ENCODE data around the gene COL2A1. TPM values are rescaled to one million over a fixed set of nuclear protein-coding genes. Genes with fewer than 3 reads are reported as not detected.

COL2A1 gene
- total and polyA plus RNA-seq, 9 of the 15 experiments (the other 6 are each of a cell fraction or from before 2014, with no cell fraction given) = 0.46 TPM; not detected in 8

- TF ChIP-seq GABPB1 (CRISPR knock-in tag; IDR thresholded peaks at IDR 0.05) = no peak
- TF ChIP-seq ETV1 (tag; conservative IDR thresholded peaks at IDR 0.05; ENCODE audit: low read depth) = no peak
Measured at GRCh38 chr12:47985596-47986290, 18.5 kb downstream of the COL2A1 start (continued).

- peaks cover 41 to 94% of the 10 kb centered on the region in 2 experiments; a peak in 4 of 5 replicates for H3K27me3 ChIP-seq (ENCODE audit: control insufficient read depth in 2 of 2, insufficient read depth in 2 of 2, low read length in 2 of 2)
- 1% methylated on average over 8 of the region's 8 CpGs for WGBS (ENCODE audit: insufficient coverage, low coverage, missing lambda C conversion rate)
- H3K4me1 ChIP-seq (replicated peaks in 1 of 2; ENCODE audit: control insufficient read depth in 2 of 2, insufficient read depth in 2 of 2, low read length in 2 of 2) = peaks cover 0 to 16% of the 10 kb centered on the region in 2 experiments; a peak in 2 of 5 replicates
- in situ Hi-C loops (cut with MboI) = no loop called here
- peaks cover 6% of the 10 kb centered on the region; the same call in 1 of the 2 replicates for H4K20me1 ChIP-seq (replicated peaks; ENCODE audit: control insufficient read depth, insufficient read depth, low read length)
- H3K9ac ChIP-seq (ENCODE audit: insufficient read depth in 1 of 2, low read depth in 2 of 2, low read length in 2 of 2) = no peak overlapping the region
- H3K79me2 ChIP-seq (ENCODE audit: control insufficient read depth, insufficient read depth, low read length) = no peaks in the 10 kb centered on the region
- no peaks in the 10 kb centered on the region for H3K36me3 ChIP-seq (ENCODE audit: control insufficient read depth, insufficient read depth, low read length)
- ATAC-seq (no peak), DNase-seq (ENCODE audit: extremely low read depth in 1 of 4, low spot score in 3 of 4) (no peak), FAIRE-seq (no peak)
- no peak overlapping the region for H3K4me2 ChIP-seq (ENCODE audit: insufficient read depth, low read length)
- intact Hi-C loops (cut with micrococcal nuclease) = no loop called here
- ChIA-PET POLR2A (no interaction called here), CTCF (ENCODE audit: low intra/inter-chr PET ratio) (no interaction called here)
- H3K9me3 ChIP-seq (replicated peaks; ENCODE audit: control insufficient read depth, insufficient read depth, low read depth, low read length) = no peaks in the 10 kb centered on the region
- H3K9me1 ChIP-seq (ENCODE audit: control insufficient read depth, insufficient read depth, low read length) = peaks cover 3% of the 10 kb centered on the region
- no peak overlapping the region for H3K4me3 ChIP-seq
- H3K27ac ChIP-seq (ENCODE audit: extremely low read depth, low read depth, low read length) = no peak overlapping the region
- no TSS peak for BruUV-seq (replicated peaks)
- no peak overlapping the region for H2AFZ ChIP-seq (ENCODE audit: low read depth, low read length)
- no peak for TF ChIP-seq CEBPZ (IDR thresholded peaks at IDR 0.05; ENCODE audit: borderline replicate concordance, low read depth, low read length)
- no peak for TF ChIP-seq NFIC (IDR thresholded peaks at IDR 0.05)
- TF ChIP-seq KDM5B (IDR thresholded peaks at IDR 0.05; ENCODE audit: insufficient replicate concordance, low read depth, low read length) = no peak
- TF ChIP-seq SMAD3 (CRISPR knock-in tag; conservative IDR thresholded peaks at IDR 0.05) = no peak
- TF ChIP-seq ZNF639 (CRISPR knock-in tag; conservative IDR thresholded peaks at IDR 0.05 in 1 of 2, IDR thresholded peaks at IDR 0.05 in 1 of 2) = no peak
- TF ChIP-seq ZNF561 (CRISPR knock-in tag; conservative IDR thresholded peaks at IDR 0.05) = no peak
- no peak for TF ChIP-seq E4F1 (CRISPR knock-in tag; IDR thresholded peaks at IDR 0.05; ENCODE audit: borderline replicate concordance)
- TF ChIP-seq CTBP1 (IDR thresholded peaks at IDR 0.05; ENCODE audit: borderline replicate concordance) = no peak
- no peak for TF ChIP-seq TFAM (CRISPR knock-in tag; conservative IDR thresholded peaks at IDR 0.05)
- no peak for TF ChIP-seq STAG1 (CRISPR knock-in tag; IDR thresholded peaks at IDR 0.05; ENCODE audit: borderline replicate concordance)
Measured at GRCh38 chr12:47984331-47984801, 19.9 kb downstream of the COL2A1 start.
